Dermis microvascular lymphatic vessel endothelial cell (primary cell): ENCODE measurements around the gene ABCC8. TPM values are rescaled to one million over a fixed set of nuclear protein-coding genes. Genes with fewer than 3 reads are reported as not detected.

Experiments
- DNase-seq, 2 donors: peaks; one replicate each; pipeline versions ENCODE4 v3.0.0 to v3.0.0-alpha.2; 2010; ENCODE audit warnings: low read depth in 2 of 2
- total RNA-seq: library from RNA; depleted of rRNA; stranded (reverse); fragments of >200 nt; gene quantifications from 2 replicates; pipeline ENCODE4 v1.2.1, GENCODE V29; 2014

Gene ABCC8
- total RNA-seq, 1 donor from 2014 or later = not detected

DNA sequence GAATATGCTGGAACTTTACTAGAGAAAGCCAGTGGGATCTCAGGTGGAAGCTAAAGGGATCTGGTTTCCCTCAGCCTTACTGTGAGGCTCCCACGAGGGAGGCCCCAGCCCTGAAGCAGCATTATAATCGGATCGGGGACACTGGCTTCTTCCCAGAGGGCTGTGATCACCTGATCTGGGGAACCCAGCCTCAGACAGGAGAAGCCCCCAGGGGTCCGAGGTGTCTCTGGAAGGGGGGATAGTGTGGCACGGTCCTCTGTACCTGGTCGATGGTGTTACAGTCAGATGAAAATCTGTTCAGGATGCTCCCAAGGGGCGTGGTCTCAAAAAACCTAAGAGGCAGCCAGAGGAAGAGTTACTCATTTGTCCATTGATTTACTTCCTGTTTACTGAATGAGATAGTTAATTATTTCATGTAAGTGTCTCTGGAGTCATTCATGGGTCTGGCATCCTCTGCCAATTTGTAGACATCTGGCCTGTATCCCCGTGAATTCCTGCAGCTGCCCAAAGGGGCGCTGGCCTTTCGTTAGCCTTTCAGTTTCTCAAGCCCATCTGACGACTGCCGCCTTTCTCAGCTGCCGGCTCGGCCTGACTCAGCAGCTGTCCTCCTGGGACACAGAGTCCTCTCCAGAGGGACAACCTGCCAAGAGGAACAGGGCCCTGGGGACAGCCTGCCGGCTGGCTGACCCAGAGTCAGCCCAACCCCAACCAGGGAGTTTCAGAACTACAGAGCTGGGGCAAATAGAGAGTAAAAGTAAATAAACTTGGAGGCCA, 71.2 kb downstream of the ABCC8 start:
- peak in 1 of 2 donors; percentile 24 for DNase-seq

DNA sequence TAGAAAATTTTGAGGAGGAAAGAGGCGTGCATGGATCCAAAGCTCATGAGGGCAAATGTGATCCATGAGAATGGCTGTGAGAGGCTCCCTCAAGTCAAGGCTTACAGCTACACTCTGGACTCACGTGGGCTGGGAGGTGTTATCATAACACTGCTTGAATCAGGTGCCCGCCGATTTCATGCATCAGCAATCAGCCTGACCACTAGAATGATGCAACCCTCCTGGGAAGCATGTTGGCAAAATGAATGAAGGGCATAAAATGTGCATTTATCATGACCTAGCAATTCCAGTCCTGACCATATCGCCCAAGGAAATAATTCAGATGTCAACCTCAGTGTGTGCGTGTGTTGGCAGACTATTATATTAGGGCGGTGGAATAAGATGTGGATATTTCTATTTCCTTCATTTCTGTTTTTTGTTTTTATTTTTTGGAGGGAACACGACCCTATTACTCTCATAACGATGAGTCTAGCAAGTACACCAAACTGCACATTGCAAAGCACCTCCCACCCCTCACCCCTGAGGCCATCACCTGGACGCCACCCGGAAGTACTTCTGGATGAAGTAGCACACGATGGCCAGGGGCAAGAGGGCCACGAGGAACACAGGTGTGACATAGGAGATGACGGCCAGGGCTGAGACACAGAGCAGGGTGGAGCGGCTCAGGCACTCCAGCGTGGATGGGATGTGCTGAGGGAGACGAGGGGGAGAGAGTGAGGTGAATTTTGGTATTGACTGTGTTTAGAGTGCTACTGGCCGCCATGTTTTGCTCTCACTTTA, 72.5 kb downstream of the ABCC8 start:
- no peak for DNase-seq

DNA sequence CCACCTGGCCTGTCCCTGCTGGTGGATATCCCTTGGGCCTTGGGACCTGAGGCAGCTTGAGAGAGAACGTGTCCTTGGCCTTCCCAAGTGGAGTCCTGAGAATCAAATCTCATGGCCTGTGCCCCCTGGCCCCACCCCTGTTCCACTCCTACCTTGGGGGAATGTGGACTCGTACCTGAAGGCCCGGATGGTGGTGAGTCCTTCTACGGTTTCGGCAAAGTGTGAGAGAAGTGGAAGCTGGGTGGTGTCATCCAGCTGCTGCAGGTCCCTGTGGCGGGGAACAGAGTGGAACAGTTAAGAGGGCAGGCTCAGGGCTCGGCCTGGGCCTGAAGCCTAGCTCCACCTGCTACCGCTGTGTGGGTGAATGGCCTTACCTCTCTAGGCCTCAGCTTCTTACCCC, 74.2 kb downstream of the ABCC8 start:
- no peak for DNase-seq

DNA sequence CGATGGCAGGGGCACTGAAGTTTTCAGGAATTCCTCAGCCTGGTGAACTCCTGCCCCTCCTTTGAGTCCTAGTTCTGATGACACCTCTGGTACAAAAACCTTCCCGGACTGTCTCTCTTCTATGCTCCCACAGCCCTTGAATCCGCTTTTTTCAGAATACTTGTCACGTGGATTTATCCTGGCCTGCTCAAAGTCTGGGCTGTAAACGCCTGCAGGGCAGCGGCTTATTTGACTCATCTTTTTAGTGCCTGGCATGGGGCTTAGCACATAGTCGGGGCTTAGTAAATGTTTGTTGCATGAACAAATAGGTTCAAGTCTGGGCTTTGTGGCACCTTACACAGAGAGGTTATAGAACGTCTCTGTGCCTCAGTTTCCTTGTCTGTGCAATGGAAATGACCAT, 74.8 kb downstream of the ABCC8 start:
- DNase-seq = no peak

DNA sequence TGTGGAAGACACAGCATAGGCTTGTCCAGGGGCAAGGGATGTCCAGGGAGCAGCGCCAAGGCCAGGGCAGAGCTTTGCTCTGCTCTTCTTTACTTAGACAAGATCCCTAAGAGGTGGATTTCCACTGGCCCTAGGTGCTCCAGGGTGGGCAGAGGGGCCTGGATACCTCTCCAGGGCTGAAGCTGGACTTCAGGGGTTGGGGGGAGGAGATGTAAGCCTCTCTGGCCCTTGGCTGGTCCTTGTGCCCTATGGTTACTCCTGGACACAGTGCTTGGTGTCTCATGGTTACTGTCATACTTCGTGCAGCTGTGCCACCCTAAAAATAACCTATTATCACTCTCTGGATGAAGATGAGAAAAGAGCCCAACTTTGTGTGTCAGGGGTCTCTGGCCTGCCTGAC, 75.3 kb downstream of the ABCC8 start:
- DNase-seq = no peak

DNA sequence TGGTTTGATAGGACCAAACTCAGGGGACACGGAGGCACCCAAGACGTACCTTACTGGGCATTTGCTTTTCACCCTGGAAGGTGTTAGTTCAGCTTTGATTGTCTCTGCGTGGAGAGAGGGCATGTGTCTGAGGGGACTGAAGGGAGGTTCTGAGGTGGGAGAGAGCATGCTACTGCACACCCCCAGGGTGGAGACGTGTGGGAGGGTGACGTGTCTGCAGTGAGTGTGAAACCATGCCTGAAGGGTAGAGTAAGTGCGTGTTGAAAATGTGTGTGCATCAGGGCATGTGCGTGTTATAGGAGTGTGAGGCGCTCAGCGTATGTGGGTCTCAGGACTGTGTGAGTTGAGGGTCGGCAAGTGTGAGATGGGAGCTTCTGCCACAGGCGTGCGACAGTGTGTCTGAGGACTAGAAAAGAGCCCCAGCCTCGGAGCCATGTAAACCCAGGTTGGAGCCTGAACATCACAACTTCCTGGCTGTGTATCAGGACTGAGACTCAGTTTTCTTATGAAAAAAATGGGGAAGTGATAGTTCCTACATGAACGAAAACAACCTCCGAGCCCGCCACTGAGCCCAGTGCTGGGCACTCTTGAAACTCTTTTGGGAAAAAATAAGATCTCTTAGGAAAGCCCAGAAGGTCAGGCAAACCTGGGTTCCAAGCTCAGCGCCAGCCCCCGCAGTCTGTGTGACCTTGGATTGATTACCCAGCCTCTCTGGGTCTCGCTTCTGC, 76.4 kb downstream of the ABCC8 start:
- DNase-seq = no peak

GRCh38 chr11:17399236-17399635, 77.4 kb downstream of the ABCC8 start:
- no peak for DNase-seq

DNA sequence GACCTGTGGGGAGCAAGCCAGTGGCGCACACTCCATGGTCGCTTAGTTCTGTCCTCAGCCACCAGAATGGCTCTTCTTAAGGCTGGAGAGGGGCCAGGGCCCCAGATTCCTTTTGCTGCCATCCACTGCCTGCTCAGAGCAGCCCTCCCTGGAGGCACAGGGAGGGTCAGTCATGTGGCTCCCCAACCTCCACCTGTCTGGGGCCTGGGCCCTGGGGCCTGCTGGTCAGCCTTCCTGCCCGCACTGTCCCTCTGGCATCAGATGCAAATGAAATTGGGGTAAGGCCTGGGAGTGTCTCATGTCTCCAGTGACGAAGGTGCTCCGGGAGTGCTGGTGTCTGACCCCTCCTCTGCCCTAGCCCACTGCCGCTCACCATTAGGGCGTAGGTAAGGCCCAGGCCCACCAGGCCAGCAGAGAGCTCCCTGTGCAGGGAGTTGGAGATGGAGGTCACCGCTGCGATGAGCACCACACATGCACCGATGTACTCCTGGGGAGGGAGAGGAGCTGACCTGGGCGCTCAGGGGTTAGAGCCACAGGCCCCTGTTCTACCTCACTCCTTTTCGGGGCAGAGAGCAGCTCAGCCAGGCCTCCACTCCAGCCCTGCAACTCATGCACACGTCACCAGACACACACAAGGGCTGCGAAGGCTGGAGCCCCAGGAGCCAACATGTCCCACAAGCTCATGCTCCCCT, 79.2 kb downstream of the ABCC8 start:
- no peak for DNase-seq

DNA sequence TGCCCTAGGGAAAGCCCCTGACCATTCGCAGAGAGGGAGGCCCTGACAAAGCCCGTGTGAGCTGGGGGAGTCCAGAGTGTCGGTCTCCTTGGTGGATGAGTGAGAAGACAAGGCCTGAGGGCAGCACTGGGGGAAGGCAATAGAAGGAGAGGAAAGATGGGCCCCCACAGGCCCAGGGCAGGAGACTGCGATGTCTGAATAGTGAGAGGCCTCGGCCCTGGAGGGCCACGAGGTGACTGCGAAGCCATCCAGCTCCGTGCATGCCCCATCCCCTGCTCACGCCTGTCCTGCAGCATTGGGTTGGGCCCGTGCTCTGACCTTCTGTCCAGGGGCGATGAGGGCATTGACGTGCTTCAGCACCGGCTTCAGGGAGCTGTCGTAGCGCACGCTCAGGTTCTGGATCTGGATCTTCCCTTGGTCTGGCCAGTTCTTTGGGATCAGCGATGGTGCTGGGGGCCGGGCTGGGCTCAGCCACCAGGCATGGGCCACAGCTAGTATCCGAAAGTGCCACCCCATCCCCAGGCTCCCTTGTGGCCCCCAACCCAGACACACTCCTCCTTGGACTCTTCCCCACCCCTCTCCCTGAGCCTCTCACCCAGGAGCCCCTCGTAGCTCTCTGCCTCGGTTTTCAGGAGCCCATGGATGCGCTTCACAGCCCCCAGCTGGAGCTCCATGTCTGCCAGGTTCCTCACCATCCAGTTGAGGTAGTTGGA, 79.9 kb downstream of the ABCC8 start:
- DNase-seq = no peak

GRCh38 chr11:17395978-17396377, 80.7 kb downstream of the ABCC8 start:
- DNase-seq = no peak

DNA sequence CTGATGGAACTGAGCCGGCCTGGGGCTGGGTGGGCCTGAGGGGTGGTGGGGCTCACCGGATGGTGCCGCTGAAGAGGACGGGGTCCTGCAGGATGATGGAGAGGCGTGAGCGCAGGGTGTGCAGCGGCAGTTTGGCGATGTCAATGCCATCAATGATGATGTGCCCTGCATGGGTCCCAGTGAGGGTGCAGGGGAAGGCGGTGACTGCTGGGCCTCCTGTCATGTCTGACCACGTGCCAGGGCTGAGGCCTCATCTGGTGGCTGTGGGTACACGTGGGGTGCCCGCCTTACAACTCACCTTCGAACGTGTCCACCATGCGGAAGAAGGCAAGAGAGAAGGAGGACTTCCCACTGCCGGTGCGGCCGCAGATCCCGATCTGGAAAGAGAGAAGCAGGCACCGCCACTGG, 81.1 kb downstream of the ABCC8 start:
- no peak for DNase-seq

DNA sequence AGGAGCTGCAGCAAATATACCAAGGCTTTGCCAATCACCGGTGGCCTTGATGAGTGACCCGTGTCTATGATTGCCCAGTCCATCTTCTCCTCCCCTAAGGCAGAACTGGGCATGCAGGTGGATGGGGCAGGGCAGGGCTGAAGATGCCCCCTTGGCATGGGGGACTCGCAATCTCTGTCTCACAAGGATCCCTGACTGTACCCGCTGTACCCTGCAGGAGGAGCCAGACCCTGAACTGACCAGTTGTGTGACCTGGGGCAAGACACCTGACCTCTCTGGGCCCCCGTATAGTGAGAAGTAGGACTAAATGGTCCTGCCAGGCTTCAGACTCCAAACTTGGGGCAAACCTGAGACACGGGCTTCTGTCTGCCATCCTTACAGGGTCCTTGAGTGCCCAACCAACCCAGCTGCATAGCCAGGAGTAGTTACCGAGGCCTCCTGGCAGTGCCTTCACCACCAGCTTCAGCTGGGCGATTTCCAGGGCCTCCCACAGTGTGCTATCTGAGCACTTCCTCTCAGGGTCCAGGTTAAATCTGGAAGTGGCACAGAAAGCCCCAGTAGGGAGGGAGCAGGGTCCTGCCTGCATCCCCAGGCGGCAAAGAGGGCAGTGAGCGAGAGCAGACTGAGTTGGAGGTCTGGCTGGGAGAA, 81.8 kb downstream of the ABCC8 start:
- no peak for DNase-seq

- DNase-seq = no peak
Observed at GRCh38 chr11:17393472-17393871, 83.2 kb downstream of the ABCC8 start.

GRCh38 chr11:17392872-17393271, 83.8 kb downstream of the ABCC8 start:
- no peak for DNase-seq

- DNase-seq = no peak
Observed at GRCh38 chr11:17391493-17392355, 84.9 kb downstream of the ABCC8 start.

DNA sequence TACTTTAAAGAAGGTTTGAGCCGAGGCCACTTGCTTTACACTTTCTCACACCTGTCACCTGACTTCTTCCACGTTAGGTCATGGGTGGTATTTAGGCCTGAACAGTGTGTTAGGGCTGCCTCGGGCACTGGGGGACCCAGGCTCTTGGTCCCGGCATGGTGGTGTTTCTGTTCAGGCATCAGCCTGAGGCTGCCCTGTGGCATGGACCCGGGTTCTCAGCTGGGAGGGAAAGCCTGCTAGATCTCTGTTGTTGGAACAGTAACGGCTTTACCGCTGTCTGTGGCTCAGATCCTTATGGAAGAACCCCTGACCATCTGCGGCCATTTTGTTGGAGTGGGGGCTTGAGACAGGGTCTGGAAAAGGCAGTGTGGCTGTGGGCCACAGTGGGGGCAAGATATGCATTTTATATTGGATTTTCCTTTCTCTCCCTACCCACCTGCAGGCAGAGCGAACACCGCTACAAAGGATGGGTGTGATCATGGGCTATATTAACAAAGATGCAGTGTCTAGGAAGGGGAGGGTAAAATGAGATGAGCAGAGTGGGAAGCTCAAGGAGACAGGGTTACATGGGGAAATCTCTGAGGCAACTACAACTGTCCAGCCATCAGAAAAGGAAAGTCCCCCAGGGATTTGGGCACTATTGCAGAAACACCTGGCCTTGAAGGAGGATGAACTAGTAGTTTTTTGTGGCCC, 86.5 kb downstream of the ABCC8 start:
- no peak for DNase-seq

DNA sequence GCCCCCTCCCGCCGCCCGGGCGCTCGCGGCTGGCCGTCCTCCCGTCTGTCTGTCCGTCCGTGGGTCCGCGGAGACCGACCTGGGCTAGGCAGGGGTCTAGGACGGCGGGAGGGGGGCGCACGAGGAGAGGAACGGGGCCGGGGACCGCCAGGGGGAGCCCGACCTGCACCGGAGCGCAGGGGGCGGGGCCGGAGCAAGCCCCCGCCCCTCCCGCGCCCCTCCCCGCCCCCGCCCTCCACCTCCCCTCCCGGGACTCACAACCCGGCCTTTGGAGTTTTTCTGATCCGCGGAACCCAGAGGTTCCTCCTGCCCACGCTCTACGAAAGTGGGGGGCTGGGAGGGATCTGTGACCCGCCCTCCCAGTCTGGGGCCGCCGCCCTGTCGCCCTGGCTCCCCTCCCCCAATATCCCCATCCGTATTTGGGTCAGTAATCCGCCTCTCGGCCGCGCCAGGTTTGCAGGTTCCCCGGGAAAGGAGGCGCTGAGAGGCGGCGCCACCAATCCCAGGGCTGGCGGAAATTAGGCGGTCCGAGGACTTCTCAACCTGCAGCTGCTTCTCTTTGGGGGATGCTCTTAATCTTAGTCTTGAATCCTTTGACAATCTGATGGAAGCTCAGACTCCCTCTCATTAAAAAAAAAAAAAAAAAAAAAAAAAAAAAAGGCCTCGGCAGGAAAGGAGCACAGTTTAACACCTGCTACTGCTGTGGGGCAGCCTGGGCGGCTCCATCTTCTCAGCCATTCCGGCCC, 87.3 kb downstream of the ABCC8 start:
- DNase-seq = peak; percentile 7 to 61

GRCh38 chr11:17388609-17389210, 87.9 kb downstream of the ABCC8 start, which contains the start of gene KCNJ11:
Gene KCNJ11 (minus strand): TSS chr11:17388659. CDS start chr11:17388091, 568 bp downstream.
- no peak for DNase-seq
